Panc1 (cell line): Measurements from ENCODE around the gene CATSPERD. TPM values are rescaled to one million over a fixed set of nuclear protein-coding genes. Genes with fewer than 3 reads are reported as not detected.

ENCODE experiments used
- ATAC-seq: fragments of 200-7000 bp; cut with Tn5 transposase; 2 replicates; pipeline ENCODE4 v1.9.1; 2020; ENCODE audit warnings: mild to moderate bottlenecking, moderate library complexity
- BruUV-seq: library from RNA; stranded (reverse); fragments of 400-500 nt; replicated peaks from 2 replicates; lab custom pipeline; 2021; lab: Mats Ljungman, UMichigan
- CTCF ChIA-PET: fragments of 300-600 bp; sonication (Branson Sonifier 250); formaldehyde crosslinking; loops from one replicate; lab custom pipeline; 2022; ENCODE audit warnings: antibody characterized with exemption; lab: Charles Lee
- POLR2A ChIA-PET: fragments of 300-600 bp; sonication (Branson Sonifier 250); formaldehyde crosslinking; loops from one replicate; lab custom pipeline; 2022; ENCODE audit warnings: antibody characterized with exemption; lab: Charles Lee
- DNase-seq: peaks from one replicate; pipeline ENCODE4 v3.0.0-alpha.2; 2010; ENCODE audit warnings: low read depth, low spot score
- H3K27ac ChIP-seq: 2 replicates; pipeline ENCODE4 v1.5.1; 2011; ENCODE audit warnings: mild to moderate bottlenecking, low read length, inconsistent platforms
- H3K27me3 ChIP-seq: fragments of 200-500 bp; sonication (Bioruptor generic); 2 replicates; pipeline ENCODE4 v1.6.0; 2014; ENCODE audit warnings: low read length, inconsistent platforms; ENCODE audit not compliant: control insufficient read depth, insufficient read depth
- H3K36me3 ChIP-seq: fragments of 200-500 bp; sonication (Bioruptor generic); 2 replicates; pipeline ENCODE4 v1.5.1; 2014; ENCODE audit warnings: inconsistent platforms, mild to moderate bottlenecking, low read length, moderate library complexity; ENCODE audit not compliant: control insufficient read depth, insufficient read depth
- H3K4me1 ChIP-seq: 2 replicates; pipeline ENCODE4 v1.5.1; 2011; ENCODE audit warnings: inconsistent platforms, mild to moderate bottlenecking, low read length, moderate library complexity; ENCODE audit not compliant: control insufficient read depth, insufficient read depth
- H3K4me3 ChIP-seq, 2 experiments: 2 replicates each; pipeline ENCODE4 v1.5.1; 2011 to 2012; ENCODE audit warnings: low read depth in 2 of 2, low read length in 2 of 2, mild to moderate bottlenecking in 2 of 2, inconsistent platforms in 1 of 2, moderate library complexity in 1 of 2
- H3K9me3 ChIP-seq: fragments of 200-500 bp; sonication (Bioruptor generic); 2 replicates; pipeline ENCODE4 v1.5.1; 2014; ENCODE audit warnings: low read depth, mild to moderate bottlenecking, inconsistent platforms, low read length, moderate library complexity; ENCODE audit not compliant: control insufficient read depth, insufficient read depth
- POLR2AphosphoS5 ChIP-seq: IDR thresholded peaks from 2 replicates; pipeline ENCODE4 v1.6.1; 2012; ENCODE audit warnings: mild to moderate bottlenecking, low read depth, low read length, moderate library complexity
- SIN3A ChIP-seq: IDR thresholded peaks from 2 replicates; pipeline ENCODE4 v1.6.1; 2012; ENCODE audit warnings: low read depth, mild to moderate bottlenecking, low read length, moderate library complexity, borderline replicate concordance; ENCODE audit not compliant: insufficient read depth
- TCF7L2 ChIP-seq: IDR thresholded peaks from 2 replicates; pipeline ENCODE4 v1.6.1; 2011; ENCODE audit warnings: mild to moderate bottlenecking, low read depth, low read length, inconsistent platforms
- in situ Hi-C: cut with HindIII; loops from 2 replicates; pipeline ENCODE4 v1.10.0; 2016; ENCODE audit warnings: low sequenced_read_pairs, low pct_unique_long_range_greater_than_20kb
- intact Hi-C: fragments of 100-400 bp; cut with micrococcal nuclease; formaldehyde crosslinking; loops from one replicate; pipeline ENCODE4 v1.10.0; 2022; ENCODE audit not compliant: unreplicated experiment
- total RNA-seq: library from RNA; stranded (reverse); gene quantifications from one replicate; pipeline ENCODE4 v1.2.1, GENCODE V29; 2021; ENCODE audit not compliant: unreplicated experiment
- TF ChIP-seq, protein P1 (sequence below): fragments of 450-650 bp; IDR thresholded peaks from 2 replicates; pipeline ENCODE4 v1.5.1; 2017; ENCODE audit warnings: mild to moderate bottlenecking
- TF ChIP-seq, protein P2 (sequence below), 2 experiments: IDR thresholded peaks; 2 replicates each; pipeline ENCODE4 v1.6.1; 2011 to 2012; ENCODE audit warnings: low read depth in 2 of 2, control low read depth in 1 of 2, low read length in 1 of 2, mild to moderate bottlenecking in 1 of 2, moderate library complexity in 1 of 2; ENCODE audit not compliant: insufficient read depth in 1 of 2

CATSPERD gene
- total RNA-seq, 1 experiment from 2014 or later = 0.08 TPM

DNA sequence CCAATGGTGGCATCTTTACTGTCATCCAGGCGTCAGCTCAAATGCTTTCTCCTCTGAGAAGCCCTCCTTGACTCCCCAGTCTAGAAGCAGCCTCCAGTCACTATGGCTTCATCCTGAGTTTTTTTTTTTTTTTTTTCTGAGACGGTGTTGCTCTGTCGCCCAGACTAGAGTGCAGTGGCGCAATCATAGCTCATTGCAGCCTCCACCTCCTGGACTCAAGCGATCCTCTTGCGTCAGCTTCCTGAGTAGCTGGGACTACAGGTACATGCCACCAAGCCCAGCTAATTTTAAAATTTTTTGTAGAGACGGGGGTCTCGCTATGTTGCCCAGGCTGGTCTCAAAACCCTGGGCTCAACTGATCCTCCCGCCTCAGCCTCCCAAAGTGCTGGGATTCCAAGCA, 88.6 kb downstream of the CATSPERD start:
- H3K4me1 ChIP-seq = no peaks in the 10 kb centered on the region
- POLR2A ChIA-PET = no interaction called here
- DNase-seq = no peak
- H3K9me3 ChIP-seq = no peaks in the 10 kb centered on the region
- ATAC-seq = no peak
- H3K27me3 ChIP-seq = no peaks in the 10 kb centered on the region
- no peaks in the 10 kb centered on the region for H3K36me3 ChIP-seq
- H3K4me3 ChIP-seq = no peak overlapping the region
- no TSS peak for BruUV-seq
- CTCF ChIA-PET = interaction anchor here (0.6 kb wide), 1 partner anchor 22 kb away, joined by 3 read pairs; no protein-coding TSS in a partner anchor
- intact Hi-C loops (loop anchor here (10.0 kb wide), 1 partner anchor 86 kb away; no protein-coding TSS in a partner anchor), in situ Hi-C loops (no loop called here)
- no peak overlapping the region for H3K27ac ChIP-seq
- no peak for TF ChIP-seq SIN3A

DNA sequence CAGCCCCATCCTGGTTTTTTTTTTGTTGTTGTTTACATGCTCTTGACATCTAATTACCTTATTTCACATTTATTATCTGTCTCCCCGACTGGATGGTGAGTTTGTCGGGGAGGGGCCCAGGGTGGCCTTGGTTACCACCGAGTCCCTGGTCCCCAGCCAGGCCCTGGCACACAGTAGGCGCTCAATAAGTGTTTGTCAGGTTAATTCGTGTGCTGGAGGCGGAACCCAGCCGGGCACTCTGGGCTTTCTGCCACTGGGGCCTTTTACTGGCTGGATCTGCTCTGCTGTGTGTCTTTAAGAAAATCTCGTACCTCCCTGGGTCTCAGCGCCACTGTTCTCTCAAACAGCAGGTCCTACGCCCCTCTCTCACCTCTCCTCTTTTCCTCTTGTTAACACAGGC, 89.0 kb downstream of the CATSPERD start:
- intact Hi-C loops = loop anchor here (10.0 kb wide), 1 partner anchor 85 kb away; no protein-coding TSS in a partner anchor
- no TSS peak for BruUV-seq
- DNase-seq = no peak
- Histone ChIP-seq H3K4me1 (no peaks in the 10 kb centered on the region), H3K27ac (no peak overlapping the region), H3K27me3 (no peaks in the 10 kb centered on the region), H3K4me3 (no peak overlapping the region), H3K9me3 (no peaks in the 10 kb centered on the region), H3K36me3 (no peaks in the 10 kb centered on the region)
- ChIA-PET CTCF (interaction anchor here (0.6 kb wide), 1 partner anchor 21 kb away, joined by 3 read pairs; no protein-coding TSS in a partner anchor), POLR2A (interaction anchor here (0.7 kb wide), 1 partner anchor 20 kb away, joined by 8 read pairs; no protein-coding TSS in a partner anchor)
- ATAC-seq = no peak
- in situ Hi-C loops = no loop called here
- TF ChIP-seq POLR2AphosphoS5 = no peak
- TF ChIP-seq TCF7L2 = no peak
- TF ChIP-seq, protein P1, sequence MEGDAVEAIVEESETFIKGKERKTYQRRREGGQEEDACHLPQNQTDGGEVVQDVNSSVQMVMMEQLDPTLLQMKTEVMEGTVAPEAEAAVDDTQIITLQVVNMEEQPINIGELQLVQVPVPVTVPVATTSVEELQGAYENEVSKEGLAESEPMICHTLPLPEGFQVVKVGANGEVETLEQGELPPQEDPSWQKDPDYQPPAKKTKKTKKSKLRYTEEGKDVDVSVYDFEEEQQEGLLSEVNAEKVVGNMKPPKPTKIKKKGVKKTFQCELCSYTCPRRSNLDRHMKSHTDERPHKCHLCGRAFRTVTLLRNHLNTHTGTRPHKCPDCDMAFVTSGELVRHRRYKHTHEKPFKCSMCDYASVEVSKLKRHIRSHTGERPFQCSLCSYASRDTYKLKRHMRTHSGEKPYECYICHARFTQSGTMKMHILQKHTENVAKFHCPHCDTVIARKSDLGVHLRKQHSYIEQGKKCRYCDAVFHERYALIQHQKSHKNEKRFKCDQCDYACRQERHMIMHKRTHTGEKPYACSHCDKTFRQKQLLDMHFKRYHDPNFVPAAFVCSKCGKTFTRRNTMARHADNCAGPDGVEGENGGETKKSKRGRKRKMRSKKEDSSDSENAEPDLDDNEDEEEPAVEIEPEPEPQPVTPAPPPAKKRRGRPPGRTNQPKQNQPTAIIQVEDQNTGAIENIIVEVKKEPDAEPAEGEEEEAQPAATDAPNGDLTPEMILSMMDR = no peak
- TF ChIP-seq SIN3A = no peak
- TF ChIP-seq, protein P2, sequence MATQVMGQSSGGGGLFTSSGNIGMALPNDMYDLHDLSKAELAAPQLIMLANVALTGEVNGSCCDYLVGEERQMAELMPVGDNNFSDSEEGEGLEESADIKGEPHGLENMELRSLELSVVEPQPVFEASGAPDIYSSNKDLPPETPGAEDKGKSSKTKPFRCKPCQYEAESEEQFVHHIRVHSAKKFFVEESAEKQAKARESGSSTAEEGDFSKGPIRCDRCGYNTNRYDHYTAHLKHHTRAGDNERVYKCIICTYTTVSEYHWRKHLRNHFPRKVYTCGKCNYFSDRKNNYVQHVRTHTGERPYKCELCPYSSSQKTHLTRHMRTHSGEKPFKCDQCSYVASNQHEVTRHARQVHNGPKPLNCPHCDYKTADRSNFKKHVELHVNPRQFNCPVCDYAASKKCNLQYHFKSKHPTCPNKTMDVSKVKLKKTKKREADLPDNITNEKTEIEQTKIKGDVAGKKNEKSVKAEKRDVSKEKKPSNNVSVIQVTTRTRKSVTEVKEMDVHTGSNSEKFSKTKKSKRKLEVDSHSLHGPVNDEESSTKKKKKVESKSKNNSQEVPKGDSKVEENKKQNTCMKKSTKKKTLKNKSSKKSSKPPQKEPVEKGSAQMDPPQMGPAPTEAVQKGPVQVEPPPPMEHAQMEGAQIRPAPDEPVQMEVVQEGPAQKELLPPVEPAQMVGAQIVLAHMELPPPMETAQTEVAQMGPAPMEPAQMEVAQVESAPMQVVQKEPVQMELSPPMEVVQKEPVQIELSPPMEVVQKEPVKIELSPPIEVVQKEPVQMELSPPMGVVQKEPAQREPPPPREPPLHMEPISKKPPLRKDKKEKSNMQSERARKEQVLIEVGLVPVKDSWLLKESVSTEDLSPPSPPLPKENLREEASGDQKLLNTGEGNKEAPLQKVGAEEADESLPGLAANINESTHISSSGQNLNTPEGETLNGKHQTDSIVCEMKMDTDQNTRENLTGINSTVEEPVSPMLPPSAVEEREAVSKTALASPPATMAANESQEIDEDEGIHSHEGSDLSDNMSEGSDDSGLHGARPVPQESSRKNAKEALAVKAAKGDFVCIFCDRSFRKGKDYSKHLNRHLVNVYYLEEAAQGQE (IDR thresholded peaks at IDR 0.05; ENCODE audit: insufficient read depth in 1 of 2, low read depth in 2 of 2, low read length in 1 of 2) = no peak

DNA sequence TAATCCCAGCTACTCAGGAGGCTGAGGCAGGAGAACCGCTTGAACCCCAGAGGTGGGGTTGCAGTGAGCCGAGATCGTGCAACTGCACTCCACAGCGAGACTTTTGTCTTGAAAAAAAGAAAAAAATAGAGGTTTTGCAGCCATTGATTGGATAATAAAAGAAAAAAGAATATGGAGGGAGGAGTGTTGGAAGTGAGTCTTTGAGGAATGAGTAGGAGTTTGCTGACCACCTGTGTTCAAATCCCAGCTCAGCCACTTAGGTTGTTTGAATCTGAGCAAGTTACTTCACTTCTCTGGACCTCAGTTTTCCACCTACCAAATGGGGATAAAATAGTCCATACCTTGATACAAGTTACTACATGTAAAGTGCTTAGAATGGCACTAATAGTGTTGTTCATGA, 90.7 kb downstream of the CATSPERD start:
- POLR2A ChIA-PET = no interaction called here
- in situ Hi-C loops = no loop called here

More for the DNA sequence above, 90.7 kb downstream of the CATSPERD start:
- CTCF ChIA-PET = no interaction called here
- H3K27ac ChIP-seq = no peak overlapping the region
- no peak for ATAC-seq
- H3K4me1 ChIP-seq = no peaks in the 10 kb centered on the region
- no peak overlapping the region for H3K4me3 ChIP-seq
- intact Hi-C loops = no loop called here
- no peaks in the 10 kb centered on the region for H3K36me3 ChIP-seq
- TF ChIP-seq POLR2AphosphoS5 (no peak), SIN3A (no peak), TCF7L2 (no peak)
- TF ChIP-seq, protein P2 (IDR thresholded peaks at IDR 0.05; ENCODE audit: insufficient read depth in 1 of 2, low read depth in 2 of 2, low read length in 1 of 2) = no peak
- TF ChIP-seq, protein P1 = no peak
- DNase-seq = no peak
- H3K9me3 ChIP-seq = no peaks in the 10 kb centered on the region
- no peaks in the 10 kb centered on the region for H3K27me3 ChIP-seq
- BruUV-seq = no TSS peak
